Measurements from ENCODE around the gene CABP1. TPM values are rescaled to one million over a fixed set of nuclear protein-coding genes. Genes with fewer than 3 reads are reported as not detected.

CABP1 gene
- total RNA-seq, 2 donors from 2014 or later: 0.71 to 2.0 TPM

DNA sequence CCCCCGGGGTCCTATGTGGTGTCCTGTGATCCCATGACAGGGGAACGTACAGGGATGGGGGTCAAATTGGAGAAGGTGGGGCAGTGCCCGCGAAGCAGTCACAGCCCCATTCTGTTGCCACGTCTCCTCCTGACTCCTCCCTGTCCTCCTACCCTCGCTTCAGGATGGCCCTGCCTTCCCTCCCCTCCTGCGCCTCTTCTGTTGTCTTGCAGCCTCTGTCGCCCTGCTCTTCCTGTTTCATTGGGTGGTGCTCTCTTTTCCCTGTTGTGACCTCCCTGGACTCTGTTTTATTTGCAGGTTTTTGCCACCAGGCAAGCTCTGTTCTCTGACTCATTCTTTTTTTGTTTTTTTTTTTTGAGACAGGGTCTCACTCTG, 18.7 kb downstream of the CABP1 start:
- Histone ChIP-seq H3K36me3 (no peaks in the 10 kb centered on the region), H3K9me3 (no peaks in the 10 kb centered on the region), H3K4me3 (no peak overlapping the region), H3K27ac (no peak overlapping the region), H3K4me1 (peaks cover 0 to 14% of the 10 kb centered on the region in 2 donors), H3K27me3 (no peaks in the 10 kb centered on the region)
- DNase-seq (ENCODE audit: low spot score): no peak
- TF ChIP-seq, protein P1, sequence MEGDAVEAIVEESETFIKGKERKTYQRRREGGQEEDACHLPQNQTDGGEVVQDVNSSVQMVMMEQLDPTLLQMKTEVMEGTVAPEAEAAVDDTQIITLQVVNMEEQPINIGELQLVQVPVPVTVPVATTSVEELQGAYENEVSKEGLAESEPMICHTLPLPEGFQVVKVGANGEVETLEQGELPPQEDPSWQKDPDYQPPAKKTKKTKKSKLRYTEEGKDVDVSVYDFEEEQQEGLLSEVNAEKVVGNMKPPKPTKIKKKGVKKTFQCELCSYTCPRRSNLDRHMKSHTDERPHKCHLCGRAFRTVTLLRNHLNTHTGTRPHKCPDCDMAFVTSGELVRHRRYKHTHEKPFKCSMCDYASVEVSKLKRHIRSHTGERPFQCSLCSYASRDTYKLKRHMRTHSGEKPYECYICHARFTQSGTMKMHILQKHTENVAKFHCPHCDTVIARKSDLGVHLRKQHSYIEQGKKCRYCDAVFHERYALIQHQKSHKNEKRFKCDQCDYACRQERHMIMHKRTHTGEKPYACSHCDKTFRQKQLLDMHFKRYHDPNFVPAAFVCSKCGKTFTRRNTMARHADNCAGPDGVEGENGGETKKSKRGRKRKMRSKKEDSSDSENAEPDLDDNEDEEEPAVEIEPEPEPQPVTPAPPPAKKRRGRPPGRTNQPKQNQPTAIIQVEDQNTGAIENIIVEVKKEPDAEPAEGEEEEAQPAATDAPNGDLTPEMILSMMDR (IDR thresholded peaks at IDR 0.05): no peak

DNA sequence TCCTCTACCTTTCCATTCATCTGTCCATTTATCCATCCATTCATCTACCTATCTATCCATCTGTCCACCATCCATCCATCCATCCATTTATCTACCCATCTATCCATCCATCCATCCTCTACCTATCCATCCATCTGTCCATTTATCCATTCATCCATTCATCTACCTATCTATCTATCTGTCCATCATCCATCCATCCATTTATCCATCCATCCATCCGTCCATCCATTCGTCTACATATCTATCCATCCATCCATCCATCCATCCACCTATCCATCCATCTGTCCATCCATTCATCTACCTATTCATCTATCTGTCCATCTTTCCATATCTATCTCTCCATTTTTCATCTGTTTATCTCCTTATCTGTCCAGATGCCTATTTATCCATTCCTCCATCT, 21.0 kb downstream of the CABP1 start:
- H3K9me3 ChIP-seq: no peaks in the 10 kb centered on the region
- no peaks in the 10 kb centered on the region for H3K36me3 ChIP-seq
- no peak overlapping the region for H3K4me3 ChIP-seq
- no peaks in the 10 kb centered on the region for H3K4me1 ChIP-seq
- TF ChIP-seq, protein P1 (IDR thresholded peaks at IDR 0.05): no peak
- no peak overlapping the region for H3K27ac ChIP-seq
- no peak for DNase-seq (ENCODE audit: low spot score)
- no peaks in the 10 kb centered on the region for H3K27me3 ChIP-seq

DNA sequence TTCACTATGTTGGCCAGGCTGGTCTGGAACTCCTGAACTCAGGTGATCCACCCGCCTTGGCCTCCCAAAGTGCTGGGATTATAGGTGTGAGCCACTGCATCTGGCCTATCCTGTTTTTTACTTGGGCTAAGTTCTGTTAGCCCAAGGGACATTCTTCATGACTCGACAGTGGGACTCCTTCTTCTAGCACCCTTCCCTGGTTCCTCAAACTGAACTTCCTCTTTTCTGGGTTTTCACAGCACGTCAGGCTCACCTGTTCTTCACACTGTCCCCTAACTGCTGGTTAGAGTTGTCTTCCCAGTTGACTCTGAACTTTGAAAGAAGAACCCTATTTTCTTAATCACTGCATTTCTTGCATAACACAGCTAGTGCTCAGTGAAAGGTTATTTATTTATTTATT, 22.5 kb downstream of the CABP1 start:
- H3K27me3 ChIP-seq: no peaks in the 10 kb centered on the region
- H3K4me3 ChIP-seq: no peak overlapping the region
- no peaks in the 10 kb centered on the region for H3K9me3 ChIP-seq
- TF ChIP-seq, protein P1 (IDR thresholded peaks at IDR 0.05): no peak
- H3K4me1 ChIP-seq: no peaks in the 10 kb centered on the region
- no peak overlapping the region for H3K27ac ChIP-seq
- no peaks in the 10 kb centered on the region for H3K36me3 ChIP-seq
- no peak for DNase-seq (ENCODE audit: low spot score)

DNA sequence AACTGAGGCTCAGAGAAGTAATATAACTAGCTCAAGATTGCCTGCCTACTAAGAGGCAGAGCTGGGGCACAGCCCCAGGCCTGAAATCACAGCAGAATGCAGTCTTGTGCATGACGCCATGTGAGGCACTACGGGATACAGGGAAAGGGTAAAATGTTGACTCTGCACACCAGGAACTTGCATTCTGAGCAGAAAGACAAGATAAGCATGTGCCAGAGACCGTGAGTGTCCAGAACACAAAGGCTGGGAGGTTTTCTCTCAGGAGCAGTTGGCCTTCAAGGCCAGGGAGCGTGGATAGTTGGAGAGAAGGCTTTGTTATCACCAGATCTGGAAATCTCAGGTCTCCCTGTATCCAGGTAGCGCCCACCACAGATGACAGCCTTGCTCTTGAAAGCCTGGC, 23.3 kb downstream of the CABP1 start:
- no peak overlapping the region for H3K27ac ChIP-seq
- H3K4me1 ChIP-seq: no peaks in the 10 kb centered on the region
- no peak overlapping the region for H3K4me3 ChIP-seq
- H3K36me3 ChIP-seq: no peaks in the 10 kb centered on the region
- H3K9me3 ChIP-seq: no peaks in the 10 kb centered on the region
- DNase-seq (ENCODE audit: low spot score): no peak
- TF ChIP-seq, protein P1 (IDR thresholded peaks at IDR 0.05): no peak
- no peaks in the 10 kb centered on the region for H3K27me3 ChIP-seq

DNA sequence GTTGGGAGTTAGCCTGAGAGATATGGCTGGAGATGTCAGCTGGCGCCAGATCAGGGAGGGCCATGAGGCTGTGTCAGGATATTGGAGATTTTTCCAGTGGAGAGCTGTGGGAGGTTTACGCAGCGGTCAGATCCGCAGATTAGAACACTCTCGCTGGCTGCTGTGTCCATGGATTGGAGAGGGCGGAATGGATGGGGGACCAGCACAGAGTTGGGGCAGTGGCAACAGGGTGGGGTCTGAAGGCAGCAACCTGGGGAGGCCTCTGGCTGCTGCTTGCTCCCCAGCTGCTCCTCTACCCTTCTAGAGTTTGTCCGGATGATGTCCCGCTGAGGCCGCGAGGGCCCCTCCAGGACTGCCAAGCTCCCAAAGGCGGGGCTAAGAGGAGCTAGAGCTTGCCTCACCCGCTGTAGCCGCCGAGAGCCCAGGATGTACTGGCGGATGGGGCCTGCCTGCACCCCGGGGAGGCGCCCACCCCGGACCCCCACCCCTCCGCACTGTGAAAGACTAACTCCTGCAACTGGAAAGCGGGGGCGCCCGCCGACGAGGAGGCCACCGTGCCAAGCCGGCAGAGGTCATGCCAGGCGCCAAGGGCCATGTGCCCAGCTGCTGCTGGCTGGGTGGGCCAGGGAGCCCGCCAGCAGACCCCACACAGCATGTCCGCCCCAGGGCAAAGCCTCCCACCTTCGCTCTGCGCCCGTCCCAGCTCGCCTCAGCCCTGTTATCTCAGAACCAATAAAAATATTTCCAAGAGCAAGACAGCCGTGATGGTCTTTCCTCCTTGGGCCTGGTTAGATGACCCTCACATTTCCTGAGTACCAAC, 26.4 kb downstream of the CABP1 start:
- TF ChIP-seq, protein P1 (IDR thresholded peaks at IDR 0.05): no peak
- DNase-seq (ENCODE audit: low spot score): no peak
- Histone ChIP-seq H3K9me3 (no peaks in the 10 kb centered on the region), H3K4me3 (no peak overlapping the region), H3K4me1 (peaks cover 0 to 9% of the 10 kb centered on the region in 2 donors), H3K36me3 (no peaks in the 10 kb centered on the region), H3K27ac (no peak overlapping the region), H3K27me3 (no peaks in the 10 kb centered on the region)
